ENCODE data around the gene KLHL5.

The KLHL5 gene

GRCh38 chr4:39053983-39054382, 8.0 kb upstream of the KLHL5 start:
- TF ChIP-seq ZFX (IDR thresholded peaks at IDR 0.05) (no peak), CTCF (conservative IDR thresholded peaks at IDR 0.05) (no peak)
- no peak overlapping the region for H3K27ac ChIP-seq

- H3K27ac ChIP-seq, result no peak overlapping the region
- TF ChIP-seq CTCF (conservative IDR thresholded peaks at IDR 0.05) (no peak), ZFX (IDR thresholded peaks at IDR 0.05) (no peak)
Measured at GRCh38 chr4:39054497-39054896, 7.5 kb upstream of the KLHL5 start.

- no peak for TF ChIP-seq ZFX (IDR thresholded peaks at IDR 0.05)
- TF ChIP-seq CTCF (conservative IDR thresholded peaks at IDR 0.05), result no peak
- H3K27ac ChIP-seq, result no peak overlapping the region
Measured at GRCh38 chr4:39056023-39056422, 6.0 kb upstream of the KLHL5 start.

- TF ChIP-seq CTCF (conservative IDR thresholded peaks at IDR 0.05), result peak; percentile 26
- no peak for TF ChIP-seq ZFX (IDR thresholded peaks at IDR 0.05)
- H3K27ac ChIP-seq, result no peak overlapping the region
Measured at GRCh38 chr4:39061457-39061856, 575 bp upstream of the KLHL5 start.

- no peak overlapping the region for H3K27ac ChIP-seq
Measured at GRCh38 chr4:39062770-39063097, 702 bp downstream of the KLHL5 start.

GRCh38 chr4:39063430-39063829, 1.4 kb downstream of the KLHL5 start:
- TF ChIP-seq ZFX (IDR thresholded peaks at IDR 0.05) (no peak), CTCF (conservative IDR thresholded peaks at IDR 0.05) (no peak)
- H3K27ac ChIP-seq, result no peak overlapping the region

More at GRCh38 chr4:39062770-39063097, 702 bp downstream of the KLHL5 start:
- no peak for TF ChIP-seq ZFX (IDR thresholded peaks at IDR 0.05)
- no peak for TF ChIP-seq CTCF (conservative IDR thresholded peaks at IDR 0.05)

GRCh38 chr4:39066371-39066770, 4.3 kb downstream of the KLHL5 start:
- no peak for TF ChIP-seq CTCF (conservative IDR thresholded peaks at IDR 0.05)
- no peak for TF ChIP-seq ZFX (IDR thresholded peaks at IDR 0.05)
- H3K27ac ChIP-seq, result no peak overlapping the region
